ENCODE data around the gene BTBD2.

BTBD2 gene

DNA sequence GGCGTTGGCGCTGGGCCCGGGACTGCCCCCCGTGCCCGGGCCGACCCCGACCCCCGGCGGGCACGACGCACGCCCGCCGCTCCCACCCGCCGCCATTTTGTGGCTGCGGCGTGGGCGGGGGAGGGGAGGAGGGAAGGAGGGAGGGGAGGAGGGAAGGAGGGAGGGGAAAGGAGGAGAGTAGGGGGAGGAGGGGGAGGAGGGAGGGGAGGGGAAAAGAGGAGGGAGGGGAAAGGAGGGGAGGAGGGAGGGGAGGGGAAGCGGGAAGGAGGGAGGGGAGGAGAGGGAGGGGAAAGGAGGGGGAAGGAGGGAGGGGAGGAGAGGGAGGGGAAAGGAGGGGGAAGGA is at the start of gene BTBD2:
BTBD2 (minus strand) TSS at position 107 of the 343 bp plus-strand sequence; CDS start at position 96, 11 bp downstream.
- no peak for DNase-seq (ENCODE audit: low spot score)

DNA sequence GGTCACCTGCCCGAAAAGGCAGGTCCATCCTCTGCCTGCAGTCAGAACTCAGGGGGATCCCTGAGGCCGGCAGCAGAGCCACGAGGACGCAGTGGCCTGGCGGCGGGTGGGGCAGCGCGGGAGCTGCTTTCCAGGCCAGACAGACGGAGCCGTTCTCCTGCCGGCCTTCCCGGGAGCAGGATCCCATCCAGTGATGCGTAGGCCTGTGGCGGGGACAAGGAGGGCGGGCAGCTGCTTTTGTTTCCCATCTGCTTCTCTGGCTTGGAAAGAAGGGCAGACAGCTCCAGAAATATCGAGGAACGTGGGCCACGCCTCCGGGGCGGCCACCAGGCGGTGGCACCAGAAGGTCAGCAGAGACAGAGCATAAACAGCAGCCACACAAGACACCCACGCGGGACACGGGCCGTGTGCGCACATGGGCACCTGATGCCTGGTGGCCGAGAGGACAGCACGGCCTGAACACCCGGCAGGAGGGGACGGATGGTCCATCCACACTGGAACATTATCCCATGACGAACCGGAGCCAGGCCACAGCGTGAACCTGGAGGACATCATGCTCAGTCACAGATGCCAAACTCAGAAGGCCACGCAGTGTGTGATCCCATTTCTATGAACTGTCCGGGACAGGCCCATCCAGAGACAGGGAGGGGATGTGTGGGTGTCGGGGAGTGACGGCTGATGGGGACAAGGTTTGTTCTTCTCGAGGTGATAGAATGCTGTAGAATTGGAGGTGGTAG is 49.4 kb upstream of the BTBD2 start:
- DNase-seq (ENCODE audit: low spot score), result no peak

DNA sequence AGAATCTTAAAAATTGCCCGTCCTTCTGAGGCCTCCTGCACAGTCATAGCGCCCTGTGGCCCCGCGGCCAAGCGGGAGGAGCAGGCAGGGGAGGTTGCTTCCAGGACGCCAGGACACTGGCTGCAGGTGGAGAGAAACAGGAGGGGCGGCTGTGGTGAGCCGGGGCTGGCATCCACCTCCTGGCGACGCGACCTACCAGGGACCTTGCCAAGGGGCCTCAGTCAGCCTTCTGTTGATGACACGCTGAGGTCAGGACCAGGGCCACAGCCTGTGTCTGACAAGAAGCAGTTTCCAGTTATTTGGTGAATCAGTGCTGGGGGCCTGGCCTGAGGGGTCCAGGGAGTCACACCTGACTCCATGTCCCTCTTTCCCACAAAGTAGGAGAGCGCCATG is 48.9 kb upstream of the BTBD2 start:
- DNase-seq (ENCODE audit: low spot score), result no peak

DNA sequence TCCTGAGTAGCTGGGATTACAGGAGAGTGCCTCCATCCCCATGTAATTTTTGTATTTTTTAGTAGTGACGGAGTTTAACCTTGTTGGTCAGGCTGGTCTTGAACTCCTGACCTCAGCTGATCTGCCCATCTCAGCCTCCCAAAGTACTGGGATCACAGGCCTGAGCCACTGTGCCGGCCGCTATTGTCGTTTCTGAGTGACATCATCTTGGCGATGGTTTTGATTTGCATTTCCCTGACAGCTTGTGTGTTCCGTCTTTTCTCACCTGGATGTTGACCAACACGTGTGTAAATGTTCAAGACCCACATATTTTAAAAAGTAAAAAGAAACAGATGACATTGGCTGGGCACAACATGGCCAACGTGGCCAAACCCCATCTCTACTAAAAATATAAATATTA is 48.3 kb upstream of the BTBD2 start:
- DNase-seq (ENCODE audit: low spot score), result no peak

DNA sequence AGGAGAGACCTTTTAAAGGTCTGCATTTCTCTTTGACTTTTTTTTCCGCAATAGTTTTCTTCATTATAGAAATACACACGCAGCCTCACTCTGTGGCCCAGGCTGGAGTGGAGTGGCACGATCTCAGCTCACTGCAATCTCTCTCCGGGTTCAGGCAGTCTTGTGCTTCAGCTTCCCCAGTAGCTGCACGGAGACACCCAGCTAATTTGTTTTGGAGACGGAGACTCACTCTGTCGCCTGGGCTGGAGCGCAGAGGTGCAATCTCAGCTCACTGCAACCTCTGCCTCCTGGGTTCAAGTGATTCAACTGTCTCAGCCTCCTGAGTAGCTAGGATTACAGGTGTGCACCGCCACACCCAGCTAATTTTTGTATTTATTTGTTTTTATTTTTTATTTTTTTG is 47.3 kb upstream of the BTBD2 start:
- no peak for DNase-seq (ENCODE audit: low spot score)

DNA sequence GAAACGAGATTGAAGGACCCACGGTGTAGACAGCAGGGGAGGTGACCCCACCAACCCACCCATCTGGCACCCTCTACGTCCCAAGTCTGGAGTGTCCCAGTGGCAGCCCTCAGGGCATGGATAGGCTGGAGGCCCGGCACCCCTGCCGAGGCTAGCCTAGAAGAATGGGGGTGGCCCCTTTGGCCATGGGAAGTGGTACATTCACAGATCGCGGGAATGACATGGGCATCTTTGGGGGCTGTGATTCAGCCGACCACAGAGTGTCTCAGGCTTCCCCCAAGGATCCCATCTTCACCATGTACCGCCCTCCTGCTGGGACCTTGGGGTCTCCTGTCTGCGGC is 46.8 kb upstream of the BTBD2 start:
- DNase-seq (ENCODE audit: low spot score), result no peak

DNA sequence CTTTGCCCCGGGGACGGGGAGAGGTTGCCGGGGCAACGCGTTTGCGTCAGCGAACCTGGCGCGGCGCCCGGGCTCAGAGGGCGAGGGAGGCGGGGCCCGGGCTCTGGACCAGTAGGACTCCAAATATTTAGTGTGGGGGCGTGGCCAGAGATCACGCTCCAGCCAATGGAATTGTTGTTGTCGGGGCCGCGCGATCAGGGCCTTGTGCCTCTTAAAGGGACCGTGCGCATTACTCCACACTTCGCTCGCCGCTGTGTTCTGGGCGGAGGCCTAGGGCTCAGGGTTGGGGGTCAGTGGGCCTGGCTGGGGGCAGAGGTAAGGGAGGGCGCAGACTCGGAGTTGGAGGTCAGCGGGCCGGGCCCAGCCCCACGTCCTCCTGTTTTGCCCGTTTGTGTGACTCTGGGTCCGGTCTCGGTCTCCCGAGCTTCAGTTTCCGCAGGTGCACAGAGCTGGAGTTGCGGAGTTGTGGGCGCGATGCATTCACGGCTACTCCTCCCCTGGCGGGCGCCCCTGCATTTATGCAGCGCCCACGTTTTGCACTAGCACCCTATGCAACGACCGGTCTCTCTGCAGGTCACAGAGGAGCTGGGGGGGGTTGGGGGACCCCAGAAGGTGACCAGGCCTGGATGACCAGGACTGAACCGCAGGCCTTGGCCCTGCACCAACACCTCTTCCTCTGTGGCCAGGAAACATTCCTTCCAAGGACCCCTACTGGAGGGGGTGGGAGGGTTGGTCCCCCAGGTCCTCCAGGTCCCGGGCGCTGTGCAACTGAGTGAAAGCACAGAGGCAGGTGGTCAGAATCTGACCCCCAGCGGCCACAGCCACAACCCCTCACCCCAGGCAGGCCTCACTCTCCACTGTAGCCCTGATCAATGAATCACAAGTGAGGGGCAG is 46.2 kb upstream of the BTBD2 start:
- peak; percentile 99 for DNase-seq (ENCODE audit: low spot score)

DNA sequence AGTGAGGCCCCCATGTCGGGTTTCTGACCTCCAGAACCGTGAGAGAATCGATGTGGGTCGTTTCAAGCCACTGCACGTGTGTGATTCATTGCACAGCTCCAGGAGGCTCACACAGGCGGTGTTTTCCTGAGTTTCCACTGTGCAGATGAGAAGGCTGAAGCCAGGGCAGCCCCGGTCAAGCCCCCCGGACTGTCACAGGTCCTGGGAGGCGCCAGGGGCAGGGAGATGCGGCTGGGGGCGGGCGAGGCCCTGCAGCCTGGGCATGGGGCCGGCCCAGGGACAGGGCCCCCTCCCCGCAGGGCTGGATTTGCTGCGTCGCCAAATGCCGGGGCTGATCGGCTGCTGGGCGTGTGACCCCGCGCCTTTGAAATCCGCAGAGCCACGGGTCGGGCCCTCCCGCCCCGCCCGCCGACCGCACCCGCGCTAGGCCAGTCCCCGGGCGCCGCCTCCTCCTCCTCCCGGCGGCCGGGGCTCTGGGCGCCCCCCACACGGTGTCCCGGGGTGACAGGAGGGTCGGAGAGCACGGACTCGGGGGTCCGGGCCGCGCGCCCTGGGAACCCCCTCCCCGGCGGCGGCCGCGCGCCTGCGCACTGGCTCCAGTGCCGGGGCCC is 45.5 kb upstream of the BTBD2 start:
- peak; percentile 74 for DNase-seq (ENCODE audit: low spot score)

DNA sequence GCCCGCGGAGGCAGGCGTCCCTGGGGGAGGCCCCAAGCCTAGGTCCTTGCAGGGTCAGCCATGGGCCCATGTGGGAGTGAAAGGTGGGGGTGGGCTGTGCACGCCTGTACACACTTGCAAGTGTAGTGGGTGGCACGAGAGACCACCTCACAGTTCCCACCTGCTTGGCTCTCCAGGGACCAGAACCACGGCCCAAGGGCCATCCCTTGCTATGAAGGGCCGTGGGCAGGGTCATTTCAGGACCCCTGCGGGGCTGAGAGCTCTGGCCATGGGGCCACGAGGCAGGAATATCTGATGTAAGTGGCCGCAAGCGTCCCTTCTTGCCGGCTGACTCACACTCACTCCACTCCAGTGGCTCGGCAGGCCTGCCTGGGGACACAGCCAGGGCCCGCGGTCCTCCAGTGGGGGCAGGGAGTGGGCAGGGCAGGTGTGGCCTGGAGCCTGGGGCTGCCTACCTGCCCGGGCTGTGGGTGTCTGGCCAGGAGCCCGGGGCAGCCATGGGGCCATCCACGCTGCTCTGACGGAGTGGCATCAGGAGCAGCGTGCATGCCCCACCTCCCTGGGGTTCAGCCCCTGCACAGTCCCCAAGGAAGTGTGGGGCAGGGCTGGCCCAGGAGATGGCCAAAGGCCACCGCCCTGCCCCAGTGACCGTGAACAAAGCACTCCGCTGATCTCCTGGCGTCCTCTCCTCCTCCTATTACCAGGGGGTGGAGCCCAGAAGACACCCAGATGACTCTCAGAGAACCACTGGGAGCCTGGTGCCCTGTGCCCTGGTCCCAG is 44.1 kb upstream of the BTBD2 start:
- no peak for DNase-seq (ENCODE audit: low spot score)

DNA sequence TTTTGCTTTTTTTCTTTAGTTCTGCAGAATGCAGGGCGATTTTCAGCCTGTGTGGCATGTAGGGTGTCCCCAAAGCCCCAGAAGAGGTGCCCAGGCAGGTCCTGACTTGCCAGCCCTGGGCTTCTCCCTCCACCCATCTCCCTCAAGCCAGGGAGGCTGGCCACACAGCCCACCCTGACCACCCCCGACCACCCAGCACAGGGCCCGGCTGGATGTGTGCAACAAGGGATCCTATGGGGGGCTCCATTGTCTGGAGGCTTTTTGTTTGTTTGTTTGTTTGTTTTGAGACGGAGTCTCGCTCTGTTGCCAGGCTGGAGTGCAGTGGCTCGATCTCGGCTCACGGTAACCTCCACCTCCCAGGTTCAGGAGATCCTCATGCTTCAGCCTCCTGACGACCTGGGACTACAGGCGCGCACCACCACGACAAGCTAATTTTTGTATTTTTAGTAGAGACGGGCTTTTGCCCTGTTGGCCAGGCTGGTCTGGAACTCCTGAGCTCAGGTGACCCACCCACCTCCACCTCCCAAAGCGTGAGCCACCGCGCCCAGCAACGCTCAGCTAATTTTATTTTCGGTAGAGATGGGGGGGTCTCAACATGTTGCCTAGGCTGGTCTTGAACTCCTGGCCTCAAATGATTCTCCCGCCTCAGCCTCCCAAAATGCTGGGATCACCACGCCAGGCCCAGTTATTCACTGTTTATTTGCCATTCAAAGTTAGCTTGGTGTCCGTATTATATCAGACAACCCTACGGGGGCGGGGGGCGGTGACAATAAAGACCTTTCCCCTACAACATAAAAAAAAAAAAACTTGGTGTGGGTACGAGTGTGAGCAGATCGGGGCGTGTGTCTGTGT is 43.3 kb upstream of the BTBD2 start:
- no peak for DNase-seq (ENCODE audit: low spot score)

DNA sequence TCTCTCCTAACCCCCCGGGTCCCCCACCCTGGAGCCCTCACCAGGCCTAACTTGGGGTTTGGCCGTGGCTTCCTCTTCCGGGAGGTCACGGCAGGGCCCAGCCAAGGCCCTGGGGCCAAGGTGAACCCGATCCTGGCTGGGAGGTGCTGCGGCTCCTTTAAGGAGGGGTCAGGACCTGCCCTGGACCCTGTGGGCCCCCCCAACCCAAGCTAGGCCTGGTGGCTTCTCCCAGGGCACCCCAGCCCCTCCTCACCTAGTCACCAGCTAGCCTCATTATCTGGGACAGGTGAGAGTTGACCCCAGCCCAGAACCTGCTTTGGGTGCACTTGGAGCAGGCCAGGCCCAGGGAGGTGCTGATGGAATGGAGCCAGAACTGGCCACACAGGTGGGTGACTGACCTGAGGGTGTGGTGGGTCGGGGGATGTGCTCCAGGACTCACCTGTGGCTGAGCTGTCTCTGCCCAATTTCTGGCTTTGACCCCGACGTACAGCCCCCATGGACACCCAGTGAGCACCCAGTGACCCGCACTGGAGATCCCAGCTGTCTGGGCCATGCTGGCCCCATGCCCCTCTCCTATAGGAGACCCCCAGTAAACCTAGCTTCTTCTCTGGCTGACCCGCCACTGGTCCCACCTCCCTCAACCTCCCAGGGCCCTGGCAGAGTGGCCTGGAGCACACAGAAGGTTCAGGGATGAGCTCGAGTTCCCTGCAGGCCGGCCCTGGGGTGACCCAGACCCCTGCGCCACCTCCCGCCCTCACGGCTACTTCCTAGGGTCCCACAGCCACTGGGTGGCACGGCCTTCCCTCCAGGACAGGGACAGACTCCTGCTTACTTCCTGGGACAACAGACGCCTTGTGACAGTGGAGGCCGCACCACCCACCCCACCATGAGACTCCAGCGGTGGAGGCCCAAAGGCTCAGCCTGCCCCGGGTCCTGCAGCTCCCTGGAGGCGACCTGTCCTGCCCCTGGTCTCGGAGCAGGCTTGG is 42.3 kb upstream of the BTBD2 start:
- no peak for DNase-seq (ENCODE audit: low spot score)

DNA sequence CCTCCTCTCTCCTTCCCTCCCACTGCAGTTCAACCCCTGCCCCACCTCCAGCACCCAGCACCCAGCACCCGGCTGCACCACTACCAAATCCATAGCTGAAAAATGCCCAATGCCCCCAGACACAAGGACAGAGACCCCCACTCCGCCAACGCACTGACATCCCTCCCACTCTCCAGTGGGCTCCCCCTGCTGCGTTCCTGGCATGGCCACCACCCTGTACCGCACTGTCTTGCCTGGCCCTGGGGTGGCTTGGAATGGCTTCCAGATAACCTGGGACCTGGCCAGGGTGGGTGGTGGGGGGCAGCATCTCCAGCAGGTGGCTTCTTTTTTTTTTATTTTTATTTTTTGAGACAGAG is 41.3 kb upstream of the BTBD2 start:
- DNase-seq (ENCODE audit: low spot score), result no peak

DNA sequence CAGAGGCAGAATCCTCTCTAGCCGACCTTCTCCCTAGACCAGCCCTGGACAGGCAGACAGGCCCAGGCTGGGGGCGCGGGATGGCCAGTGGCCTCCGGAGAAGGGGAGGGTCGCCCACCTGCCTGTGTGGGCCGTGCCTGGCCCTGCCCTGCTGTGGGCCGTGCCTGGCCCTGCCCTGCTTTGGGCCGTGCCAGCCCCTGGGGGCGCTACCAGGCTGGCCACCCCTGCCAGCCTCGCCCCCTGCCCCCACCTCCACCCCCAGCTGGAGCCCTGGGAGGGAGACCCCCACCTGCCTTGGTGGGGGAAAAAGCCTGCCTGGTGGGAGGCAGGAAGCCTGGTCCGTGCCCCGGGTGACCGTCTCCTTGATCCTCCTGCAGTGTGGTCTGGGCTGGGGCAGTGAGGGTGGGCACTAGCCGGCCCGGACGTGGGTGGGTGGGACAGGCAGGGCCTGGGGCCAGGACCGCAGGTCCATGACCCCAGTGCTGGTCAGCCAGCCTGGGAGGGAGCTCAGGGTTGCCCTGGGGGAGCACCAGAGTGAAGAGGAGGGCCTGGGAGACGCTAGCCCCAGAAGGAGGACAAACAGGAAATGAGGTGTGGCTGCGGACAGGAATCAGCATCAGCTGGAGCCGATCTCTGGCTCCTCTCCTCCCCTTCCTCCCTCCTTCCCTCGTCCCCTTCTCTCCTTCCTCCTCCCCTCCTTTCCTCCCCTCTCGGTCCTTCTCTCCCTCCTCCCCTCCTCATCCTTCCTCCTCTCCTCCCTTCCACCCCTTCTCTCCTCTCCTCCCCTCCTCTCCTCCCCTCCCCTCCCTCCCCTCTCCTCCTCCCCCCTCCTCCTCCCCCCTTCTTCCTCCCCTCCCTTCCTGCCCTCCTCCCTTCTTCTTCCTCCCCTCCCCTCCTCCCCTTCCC is 40.7 kb upstream of the BTBD2 start:
- DNase-seq (ENCODE audit: low spot score), result no peak

DNA sequence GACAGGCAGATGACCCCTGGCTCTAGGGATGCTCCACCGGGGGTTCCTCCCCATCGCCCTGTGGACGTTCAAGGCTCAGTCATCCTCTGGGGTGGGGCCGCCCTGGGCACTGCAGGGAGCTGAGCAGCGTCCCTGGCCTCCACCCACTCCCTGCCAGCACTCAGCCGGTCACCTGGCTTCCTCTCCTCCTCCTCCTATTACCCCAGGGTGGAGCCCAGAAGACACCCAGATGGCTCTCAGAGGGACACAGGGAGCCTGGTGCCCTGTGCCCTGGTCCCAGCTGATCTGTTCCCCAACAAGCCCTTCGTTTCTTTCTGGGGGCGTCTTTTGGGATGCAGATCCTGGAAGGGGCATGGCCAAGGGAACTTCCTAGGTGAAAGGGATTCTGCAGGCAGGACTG is 39.2 kb upstream of the BTBD2 start:
- DNase-seq (ENCODE audit: low spot score), result no peak

DNA sequence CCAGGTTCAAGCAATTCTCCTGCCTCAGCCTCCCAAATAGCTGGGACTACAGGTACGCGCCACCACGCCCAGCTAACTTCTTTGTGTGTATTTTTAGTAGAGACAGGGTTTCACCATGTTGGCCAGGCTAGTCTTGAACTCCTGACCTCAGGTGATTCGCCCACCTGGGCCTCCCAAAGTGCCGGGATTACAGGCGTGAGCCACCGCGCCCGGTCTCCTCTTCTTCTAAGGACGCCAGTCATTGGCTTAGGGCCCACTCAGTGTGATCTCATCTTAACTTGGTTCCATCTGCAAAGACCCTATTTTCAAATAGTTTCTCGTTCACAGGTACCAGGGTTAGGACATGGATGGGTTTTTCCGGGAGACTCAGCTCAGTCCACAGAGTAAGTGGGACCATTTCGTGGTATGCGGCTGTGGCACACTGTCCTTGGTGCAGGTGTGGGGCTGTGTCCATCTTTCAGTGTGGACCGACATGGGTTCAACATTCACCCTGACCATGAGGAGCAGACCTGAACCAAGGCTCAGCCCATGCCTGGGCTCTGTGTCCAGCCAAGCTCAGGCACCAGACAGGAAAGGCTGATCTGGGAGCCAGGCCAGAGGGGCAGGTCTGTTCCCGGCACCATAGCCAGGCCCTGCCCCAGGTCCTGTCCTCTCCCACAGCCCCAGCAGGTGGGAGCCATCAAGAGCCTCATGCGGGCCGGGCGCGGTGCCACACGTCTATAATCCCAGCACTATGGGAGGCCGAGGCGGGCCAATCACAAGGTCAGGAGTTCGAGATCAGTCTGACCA is 38.3 kb upstream of the BTBD2 start:
- no peak for DNase-seq (ENCODE audit: low spot score)

DNA sequence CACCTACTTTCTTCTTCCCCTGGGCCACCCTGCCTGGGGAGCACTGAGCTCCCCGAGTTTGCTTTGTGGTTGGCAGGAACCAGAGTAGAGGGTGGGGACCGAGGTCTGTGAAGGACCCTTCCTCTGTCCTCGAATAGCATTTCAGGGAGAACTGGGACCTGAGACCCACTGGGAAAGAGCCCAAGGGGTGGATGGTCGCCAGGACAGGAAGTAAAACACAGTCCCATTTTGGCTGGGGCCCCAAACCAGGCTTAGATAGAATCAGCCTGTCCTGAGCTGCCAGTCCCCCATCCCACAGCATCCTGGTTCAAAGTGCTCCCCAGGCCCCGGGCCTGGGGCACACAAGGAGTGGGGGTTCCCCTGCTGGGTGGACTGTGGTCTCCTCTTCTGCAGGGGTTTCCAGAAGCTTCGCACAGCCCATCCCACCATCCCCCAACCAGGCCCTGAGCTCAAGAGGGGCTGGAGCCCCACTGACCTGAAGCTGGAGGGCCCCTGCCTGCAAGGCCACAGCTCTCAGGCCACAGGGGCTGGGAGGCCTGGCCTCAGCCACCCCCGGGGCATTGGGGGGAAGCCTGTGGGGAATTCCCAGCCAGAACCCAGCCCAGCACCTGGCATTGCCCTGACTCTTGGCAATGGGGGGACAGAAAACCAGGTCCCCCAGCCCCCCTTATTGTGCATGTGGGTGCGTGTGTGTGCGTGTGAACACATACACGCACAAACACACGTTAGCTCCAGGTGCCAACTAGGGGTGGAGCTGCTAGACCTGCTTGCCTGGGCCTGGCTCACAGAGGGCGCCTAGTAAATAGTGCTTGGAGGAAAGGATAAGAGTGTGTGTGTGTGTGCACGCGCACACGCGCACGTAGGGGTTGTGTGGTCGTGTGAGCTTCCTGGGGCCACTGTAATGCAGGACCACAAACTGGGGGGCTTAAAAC is 36.5 kb upstream of the BTBD2 start:
- no peak for DNase-seq (ENCODE audit: low spot score)
